ENCODE data around the gene ORC4.
"Not testable (repeated sequence)": the region's sequence is repeated elsewhere in the genome, so short reads cannot be mapped to it uniquely, and the experiment has no call there.

Gene ORC4

GRCh38 chr2:148013876-148014275, 6.7 kb downstream of the ORC4 start:
- H3K4me3 ChIP-seq (ENCODE audit: low read depth in 1 of 2, low read length in 2 of 2) = no peak overlapping the region
- no peaks in the 10 kb centered on the region for H3K9me3 ChIP-seq (ENCODE audit: low read length)
- H3K9ac ChIP-seq (ENCODE audit: low read length) = no peak overlapping the region
- no peak overlapping the region for H3K27ac ChIP-seq (ENCODE audit: low read depth, low read length)
- H3K36me3 ChIP-seq (ENCODE audit: insufficient read depth, low read length) = no peaks in the 10 kb centered on the region
- H3K27me3 ChIP-seq (ENCODE audit: control insufficient read depth in 1 of 2, insufficient read depth in 2 of 2, low read length in 2 of 2) = no peaks in the 10 kb centered on the region
- no peaks in the 10 kb centered on the region for H3K4me1 ChIP-seq (ENCODE audit: insufficient read depth, low read length)

GRCh38 chr2:148008411-148008810, 12.1 kb downstream of the ORC4 start:
- not testable (repeated sequence) for H3K9me3 ChIP-seq (ENCODE audit: low read length); H3K27me3 ChIP-seq (ENCODE audit: control insufficient read depth in 1 of 2, insufficient read depth in 2 of 2, low read length in 2 of 2); H3K27ac ChIP-seq (ENCODE audit: low read depth, low read length)

GRCh38 chr2:148007219-148007900, 13.2 kb downstream of the ORC4 start:
- Histone ChIP-seq H3K9me3 (ENCODE audit: low read length) (no peaks in the 10 kb centered on the region), H3K27me3 (ENCODE audit: control insufficient read depth in 1 of 2, insufficient read depth in 2 of 2, low read length in 2 of 2) (no peaks in the 10 kb centered on the region), H3K27ac (ENCODE audit: low read depth, low read length) (no peak overlapping the region), H3K4me3 (ENCODE audit: low read depth in 1 of 2, low read length in 2 of 2) (no peak overlapping the region), H3K9ac (ENCODE audit: low read length) (no peak overlapping the region), H3K36me3 (ENCODE audit: insufficient read depth, low read length) (no peaks in the 10 kb centered on the region), H3K4me1 (ENCODE audit: insufficient read depth, low read length) (no peaks in the 10 kb centered on the region)

More at GRCh38 chr2:148008411-148008810, 12.1 kb downstream of the ORC4 start:
- H3K9ac ChIP-seq (ENCODE audit: low read length); H3K4me1 ChIP-seq (ENCODE audit: insufficient read depth, low read length); H3K4me3 ChIP-seq (ENCODE audit: low read depth in 1 of 2, low read length in 2 of 2); H3K36me3 ChIP-seq (ENCODE audit: insufficient read depth, low read length): not testable (repeated sequence)

- Histone ChIP-seq H3K4me3 (ENCODE audit: low read depth in 1 of 2, low read length in 2 of 2) (no peak overlapping the region), H3K36me3 (ENCODE audit: insufficient read depth, low read length) (no peaks in the 10 kb centered on the region), H3K9ac (ENCODE audit: low read length) (no peak overlapping the region), H3K9me3 (ENCODE audit: low read length) (no peaks in the 10 kb centered on the region), H3K27me3 (ENCODE audit: control insufficient read depth in 1 of 2, insufficient read depth in 2 of 2, low read length in 2 of 2) (no peaks in the 10 kb centered on the region), H3K4me1 (ENCODE audit: insufficient read depth, low read length) (no peaks in the 10 kb centered on the region), H3K27ac (ENCODE audit: low read depth, low read length) (no peak overlapping the region)
Observed at GRCh38 chr2:148006249-148007007, 14.1 kb downstream of the ORC4 start.

GRCh38 chr2:148002420-148002819, 18.1 kb downstream of the ORC4 start:
- not testable (repeated sequence) for H3K9ac ChIP-seq (ENCODE audit: low read length); H3K4me3 ChIP-seq (ENCODE audit: low read depth in 1 of 2, low read length in 2 of 2); H3K36me3 ChIP-seq (ENCODE audit: insufficient read depth, low read length); H3K27ac ChIP-seq (ENCODE audit: low read depth, low read length); H3K4me1 ChIP-seq (ENCODE audit: insufficient read depth, low read length); H3K9me3 ChIP-seq (ENCODE audit: low read length); H3K27me3 ChIP-seq (ENCODE audit: control insufficient read depth in 1 of 2, insufficient read depth in 2 of 2, low read length in 2 of 2)

- H3K9ac ChIP-seq (ENCODE audit: low read length) = no peak overlapping the region
- H3K36me3 ChIP-seq (ENCODE audit: insufficient read depth, low read length) = no peaks in the 10 kb centered on the region
- H3K9me3 ChIP-seq (ENCODE audit: low read length) = no peaks in the 10 kb centered on the region
- H3K4me3 ChIP-seq (ENCODE audit: low read depth in 1 of 2, low read length in 2 of 2) = no peak overlapping the region
- H3K27ac ChIP-seq (ENCODE audit: low read depth, low read length) = no peak overlapping the region
- peaks cover 3% of the 10 kb centered on the region for H3K4me1 ChIP-seq (ENCODE audit: insufficient read depth, low read length)
- H3K27me3 ChIP-seq (ENCODE audit: control insufficient read depth in 1 of 2, insufficient read depth in 2 of 2, low read length in 2 of 2) = no peaks in the 10 kb centered on the region
Observed at GRCh38 chr2:148000095-148000494, 20.4 kb downstream of the ORC4 start.

GRCh38 chr2:147999126-147999525, 21.4 kb downstream of the ORC4 start:
- Histone ChIP-seq H3K9ac (ENCODE audit: low read length) (no peak overlapping the region), H3K27ac (ENCODE audit: low read depth, low read length) (no peak overlapping the region), H3K36me3 (ENCODE audit: insufficient read depth, low read length) (no peaks in the 10 kb centered on the region), H3K9me3 (ENCODE audit: low read length) (no peaks in the 10 kb centered on the region), H3K4me3 (ENCODE audit: low read depth in 1 of 2, low read length in 2 of 2) (no peak overlapping the region), H3K27me3 (ENCODE audit: control insufficient read depth in 1 of 2, insufficient read depth in 2 of 2, low read length in 2 of 2) (no peaks in the 10 kb centered on the region), H3K4me1 (ENCODE audit: insufficient read depth, low read length) (peaks cover 3% of the 10 kb centered on the region)

GRCh38 chr2:147998203-147998602, 22.3 kb downstream of the ORC4 start:
- Histone ChIP-seq H3K4me1 (ENCODE audit: insufficient read depth, low read length) (peaks cover 3% of the 10 kb centered on the region), H3K27ac (ENCODE audit: low read depth, low read length) (no peak overlapping the region), H3K9me3 (ENCODE audit: low read length) (no peaks in the 10 kb centered on the region), H3K9ac (ENCODE audit: low read length) (no peak overlapping the region), H3K36me3 (ENCODE audit: insufficient read depth, low read length) (no peaks in the 10 kb centered on the region), H3K4me3 (ENCODE audit: low read depth in 1 of 2, low read length in 2 of 2) (no peak overlapping the region), H3K27me3 (ENCODE audit: control insufficient read depth in 1 of 2, insufficient read depth in 2 of 2, low read length in 2 of 2) (no peaks in the 10 kb centered on the region)

GRCh38 chr2:147996828-147997227, 23.7 kb downstream of the ORC4 start:
- no peak overlapping the region for H3K9ac ChIP-seq (ENCODE audit: low read length)
- H3K9me3 ChIP-seq (ENCODE audit: low read length) = no peaks in the 10 kb centered on the region
- H3K27me3 ChIP-seq (ENCODE audit: control insufficient read depth in 1 of 2, insufficient read depth in 2 of 2, low read length in 2 of 2) = no peaks in the 10 kb centered on the region
- peaks cover 3% of the 10 kb centered on the region for H3K4me1 ChIP-seq (ENCODE audit: insufficient read depth, low read length)
- no peak overlapping the region for H3K4me3 ChIP-seq (ENCODE audit: low read depth in 1 of 2, low read length in 2 of 2)
- no peaks in the 10 kb centered on the region for H3K36me3 ChIP-seq (ENCODE audit: insufficient read depth, low read length)
- H3K27ac ChIP-seq (ENCODE audit: low read depth, low read length) = no peak overlapping the region

- not testable (repeated sequence) for H3K9ac ChIP-seq (ENCODE audit: low read length); H3K27ac ChIP-seq (ENCODE audit: low read depth, low read length); H3K9me3 ChIP-seq (ENCODE audit: low read length); H3K4me1 ChIP-seq (ENCODE audit: insufficient read depth, low read length); H3K27me3 ChIP-seq (ENCODE audit: control insufficient read depth in 1 of 2, insufficient read depth in 2 of 2, low read length in 2 of 2); H3K4me3 ChIP-seq (ENCODE audit: low read depth in 1 of 2, low read length in 2 of 2); H3K36me3 ChIP-seq (ENCODE audit: insufficient read depth, low read length)
Observed at GRCh38 chr2:147994965-147995364, 25.6 kb downstream of the ORC4 start.

- H3K9ac ChIP-seq (ENCODE audit: low read length) = no peak overlapping the region
- H3K4me3 ChIP-seq (ENCODE audit: low read depth in 1 of 2, low read length in 2 of 2) = no peak overlapping the region
- no peaks in the 10 kb centered on the region for H3K27me3 ChIP-seq (ENCODE audit: control insufficient read depth in 1 of 2, insufficient read depth in 2 of 2, low read length in 2 of 2)
- peaks cover 4% of the 10 kb centered on the region for H3K4me1 ChIP-seq (ENCODE audit: insufficient read depth, low read length)
- H3K36me3 ChIP-seq (ENCODE audit: insufficient read depth, low read length) = no peaks in the 10 kb centered on the region
- H3K9me3 ChIP-seq (ENCODE audit: low read length) = no peaks in the 10 kb centered on the region
- no peak overlapping the region for H3K27ac ChIP-seq (ENCODE audit: low read depth, low read length)
Observed at GRCh38 chr2:147989809-147990403, 30.6 kb downstream of the ORC4 start.
